Measurements from ENCODE around the gene STAT4.

GRCh38 chr2:191087311-191087710 is 63.5 kb downstream of the STAT4 start:
- TF ChIP-seq, protein P1, sequence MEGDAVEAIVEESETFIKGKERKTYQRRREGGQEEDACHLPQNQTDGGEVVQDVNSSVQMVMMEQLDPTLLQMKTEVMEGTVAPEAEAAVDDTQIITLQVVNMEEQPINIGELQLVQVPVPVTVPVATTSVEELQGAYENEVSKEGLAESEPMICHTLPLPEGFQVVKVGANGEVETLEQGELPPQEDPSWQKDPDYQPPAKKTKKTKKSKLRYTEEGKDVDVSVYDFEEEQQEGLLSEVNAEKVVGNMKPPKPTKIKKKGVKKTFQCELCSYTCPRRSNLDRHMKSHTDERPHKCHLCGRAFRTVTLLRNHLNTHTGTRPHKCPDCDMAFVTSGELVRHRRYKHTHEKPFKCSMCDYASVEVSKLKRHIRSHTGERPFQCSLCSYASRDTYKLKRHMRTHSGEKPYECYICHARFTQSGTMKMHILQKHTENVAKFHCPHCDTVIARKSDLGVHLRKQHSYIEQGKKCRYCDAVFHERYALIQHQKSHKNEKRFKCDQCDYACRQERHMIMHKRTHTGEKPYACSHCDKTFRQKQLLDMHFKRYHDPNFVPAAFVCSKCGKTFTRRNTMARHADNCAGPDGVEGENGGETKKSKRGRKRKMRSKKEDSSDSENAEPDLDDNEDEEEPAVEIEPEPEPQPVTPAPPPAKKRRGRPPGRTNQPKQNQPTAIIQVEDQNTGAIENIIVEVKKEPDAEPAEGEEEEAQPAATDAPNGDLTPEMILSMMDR (IDR thresholded peaks at IDR 0.05) = no peak
- TF ChIP-seq POLR2A (IDR thresholded peaks at IDR 0.05) = no peak

Measured in thyroid gland (tissue), 4 donors.